Tibial artery (tissue), 4 donors: Measurements from ENCODE around the gene SIX6.

Experiments
- DNase-seq, 2 donors: peaks; one replicate each; pipeline ENCODE4 v3.0.0-alpha.2; 2019
- H3K27ac ChIP-seq, 2 donors: fragments of 200-600 bp; sonication (generic) in 1 of 2; 1 replicate in 1 of 2; 2 replicates in 1 of 2; pipeline ENCODE4 v1.5.1; 2018 to 2019; ENCODE audit warnings: mild to moderate bottlenecking in 1 of 2
- H3K27me3 ChIP-seq, 2 donors: fragments of 200-600 bp; sonication (generic) in 1 of 2; one replicate each; pipeline versions ENCODE4 v1.5.1 to v1.6.0; 2016 to 2019
- H3K36me3 ChIP-seq, 3 donors: fragments of 200-600 bp; sonication (generic) in 2 of 3; one replicate each; pipeline ENCODE4 v1.5.1; 2016 to 2019; ENCODE audit warnings: mild to moderate bottlenecking in 2 of 3
- H3K4me1 ChIP-seq, 4 donors: fragments of 200-600 bp; sonication (generic) in 2 of 4; 1 replicate in 3 of 4; 2 replicates in 1 of 4; pipeline ENCODE4 v1.5.1; 2016 to 2019
- H3K4me3 ChIP-seq, 2 donors: fragments of 200-600 bp; sonication (generic) in 1 of 2; 1 replicate in 1 of 2; 2 replicates in 1 of 2; pipeline ENCODE4 v1.5.1; 2018 to 2019; ENCODE audit warnings: mild to moderate bottlenecking in 2 of 2
- H3K9me3 ChIP-seq, 3 donors: fragments of 200-600 bp; sonication (generic) in 1 of 3; one replicate each; pipeline ENCODE4 v1.5.1; 2016 to 2019
- CTCF ChIP-seq, 2 experiments: fragments of 200-600 bp in 1 of 2; fragments of 450-650 bp in 1 of 2; IDR thresholded peaks; one replicate each; pipeline ENCODE4 v1.5.1; 2017 to 2019; ENCODE audit warnings: antibody characterized with exemption in 2 of 2, mild to moderate bottlenecking in 1 of 2, moderate library complexity in 1 of 2
- intact Hi-C: fragments of 100-400 bp; cut with DNase I; formaldehyde crosslinking; loops from one replicate; pipeline ENCODE4 v1.15.0; 2023; ENCODE audit warnings: low total_unique reads

The SIX6 gene

GRCh38 chr14:60505448-60505847 is 3.5 kb upstream of the SIX6 start:
- TF ChIP-seq CTCF (IDR thresholded peaks at IDR 0.05) = no peak
- H3K36me3 ChIP-seq = no peaks in the 10 kb centered on the region
- intact Hi-C loops = no loop called here
- peaks cover 0 to 33% (median 22%) of the 10 kb centered on the region in 4 donors for H3K4me1 ChIP-seq
- H3K27me3 ChIP-seq = peaks cover 0 to 76% of the 10 kb centered on the region in 2 donors
- no peak overlapping the region for H3K4me3 ChIP-seq
- no peak overlapping the region for H3K27ac ChIP-seq
- H3K9me3 ChIP-seq = no peaks in the 10 kb centered on the region
- DNase-seq = no peak

GRCh38 chr14:60506010-60506409 is 2.9 kb upstream of the SIX6 start:
- intact Hi-C loops = no loop called here
- no peak for TF ChIP-seq CTCF (IDR thresholded peaks at IDR 0.05)
- Histone ChIP-seq H3K9me3 (no peaks in the 10 kb centered on the region), H3K4me1 (peaks cover 0 to 39% (median 27%) of the 10 kb centered on the region in 4 donors), H3K27ac (no peak overlapping the region), H3K36me3 (no peaks in the 10 kb centered on the region), H3K4me3 (no peak overlapping the region), H3K27me3 (peaks cover 0 to 82% of the 10 kb centered on the region in 2 donors)
- no peak for DNase-seq

- DNase-seq = no peak
- peaks cover 0 to 87% of the 10 kb centered on the region in 2 donors for H3K27me3 ChIP-seq
- H3K9me3 ChIP-seq = no peaks in the 10 kb centered on the region
- H3K4me1 ChIP-seq = peaks cover 0 to 44% (median 30%) of the 10 kb centered on the region in 4 donors
- H3K36me3 ChIP-seq = no peaks in the 10 kb centered on the region
- H3K4me3 ChIP-seq = no peak overlapping the region
- no peak overlapping the region for H3K27ac ChIP-seq
- intact Hi-C loops = no loop called here
- no peak for TF ChIP-seq CTCF (IDR thresholded peaks at IDR 0.05)
These were observed 2.4 kb upstream of the SIX6 start for GRCh38 chr14:60506462-60506984.

- Histone ChIP-seq H3K27me3 (peaks cover 0 to 89% of the 10 kb centered on the region in 2 donors), H3K4me1 (peaks cover 0 to 44% (median 30%) of the 10 kb centered on the region in 4 donors), H3K27ac (no peak overlapping the region), H3K36me3 (no peaks in the 10 kb centered on the region), H3K4me3 (no peak overlapping the region), H3K9me3 (no peaks in the 10 kb centered on the region)
- no peak for TF ChIP-seq CTCF (IDR thresholded peaks at IDR 0.05)
- intact Hi-C loops = no loop called here
- no peak for DNase-seq
These were observed 1.7 kb upstream of the SIX6 start for GRCh38 chr14:60506985-60507829.

GRCh38 chr14:60508363-60508706 is 611 bp upstream of the SIX6 start:
- Histone ChIP-seq H3K27me3 (peaks cover 0 to 96% of the 10 kb centered on the region in 2 donors), H3K27ac (no peak overlapping the region), H3K4me3 (no peak overlapping the region), H3K4me1 (peaks cover 0 to 44% (median 30%) of the 10 kb centered on the region in 4 donors), H3K36me3 (no peaks in the 10 kb centered on the region), H3K9me3 (no peaks in the 10 kb centered on the region)
- intact Hi-C loops = no loop called here
- TF ChIP-seq CTCF (IDR thresholded peaks at IDR 0.05) = no peak
- DNase-seq = no peak
